Esophagus (tissue), 2 donors: Measurements from ENCODE around the gene TEX28. TPM values are rescaled to one million over a fixed set of nuclear protein-coding genes. Genes with fewer than 3 reads are reported as not detected.

Experiments used
- polyA plus RNA-seq, 2 donors: library from polyadenylated mRNA; stranded (reverse); fragments of 200-250 nt; gene quantifications; one replicate each; pipeline ENCODE4 v1.2.3, GENCODE V29; 2013
- donor health status: healthy with polysubstance abuse.
- donor health status: Bipolar disorder and iron deficiency.

TEX28 gene
- polyA plus RNA-seq, 2 donors, result not detected

Other genes with a start within 250 kb of the TEX28 start
- 10 to 100 TPM in 1 of 2 donors, 1 to 10 TPM in 1; 9.3 to 13.0 TPM for gene MECP2, start 197.4 kb downstream of the TEX28 start, polyA plus RNA-seq
- gene OPN1LW, start 150.9 kb downstream of the TEX28 start, polyA plus RNA-seq, result not detected
- gene OPN1MW, start 112.5 kb downstream of the TEX28 start, polyA plus RNA-seq, result not detected
- gene OPN1MW2, start 75.4 kb downstream of the TEX28 start, polyA plus RNA-seq, result not detected
- not detected for gene OPN1MW3, start 37.5 kb downstream of the TEX28 start, polyA plus RNA-seq
- not detected for gene TKTL1, start 671 bp upstream of the TEX28 start, polyA plus RNA-seq
- gene FLNA, start 79.5 kb upstream of the TEX28 start, polyA plus RNA-seq, result 100 to 1,000 TPM; 407 to 691 TPM
- gene EMD, start 84.2 kb upstream of the TEX28 start, polyA plus RNA-seq, result 10 to 100 TPM; 66.5 to 83.9 TPM
- 1,000 to 10,000 TPM; 2,998 to 4,750 TPM for gene RPL10, start 103.3 kb upstream of the TEX28 start, polyA plus RNA-seq
- gene DNASE1L1, start 114.1 kb upstream of the TEX28 start, polyA plus RNA-seq, result 10 to 100 TPM; 20.1 to 20.3 TPM
- 10 to 100 TPM; 28.9 to 59.5 TPM for gene TAFAZZIN, start 116.4 kb upstream of the TEX28 start, polyA plus RNA-seq
- gene ATP6AP1, start 133.6 kb upstream of the TEX28 start, polyA plus RNA-seq, result 10 to 100 TPM; 40.3 to 65.8 TPM
- gene GDI1, start 142.0 kb upstream of the TEX28 start, polyA plus RNA-seq, result 10 to 100 TPM; 46.4 to 63.5 TPM
- gene FAM50A, start 149.0 kb upstream of the TEX28 start, polyA plus RNA-seq, result 10 to 100 TPM; 37.5 to 46.6 TPM
- gene PLXNA3, start 163.2 kb upstream of the TEX28 start, polyA plus RNA-seq, result 10 to 100 TPM in 1 of 2 donors, 1 to 10 TPM in 1; 4.3 to 19.0 TPM
- 10 to 100 TPM in 1 of 2 donors, 1 to 10 TPM in 1; 6.2 to 21.1 TPM for gene LAGE3, start 184.2 kb upstream of the TEX28 start, polyA plus RNA-seq
- gene UBL4A, start 191.5 kb upstream of the TEX28 start, polyA plus RNA-seq, result 10 to 100 TPM; 15.4 to 28.5 TPM
- gene SLC10A3, start 195.5 kb upstream of the TEX28 start, polyA plus RNA-seq, result 10 to 100 TPM; 24.7 to 26.3 TPM
- gene FAM3A, start 221.1 kb upstream of the TEX28 start, polyA plus RNA-seq, result 10 to 100 TPM; 51.6 to 54.4 TPM